HG03045 (cell line): ENCODE results near the gene MYH11.
"Not testable (repeated sequence)": the region's sequence is repeated elsewhere in the genome, so short reads cannot be mapped to it uniquely, and the experiment has no call there.

Experiments
- ATAC-seq: cut with Tn5 transposase; IDR thresholded peaks from one replicate; pipeline ENCODE4 v1.9.1; 2021; ENCODE audit warnings: mild to moderate bottlenecking, moderate library complexity; ENCODE audit not compliant: unreplicated experiment

MYH11 gene

DNA sequence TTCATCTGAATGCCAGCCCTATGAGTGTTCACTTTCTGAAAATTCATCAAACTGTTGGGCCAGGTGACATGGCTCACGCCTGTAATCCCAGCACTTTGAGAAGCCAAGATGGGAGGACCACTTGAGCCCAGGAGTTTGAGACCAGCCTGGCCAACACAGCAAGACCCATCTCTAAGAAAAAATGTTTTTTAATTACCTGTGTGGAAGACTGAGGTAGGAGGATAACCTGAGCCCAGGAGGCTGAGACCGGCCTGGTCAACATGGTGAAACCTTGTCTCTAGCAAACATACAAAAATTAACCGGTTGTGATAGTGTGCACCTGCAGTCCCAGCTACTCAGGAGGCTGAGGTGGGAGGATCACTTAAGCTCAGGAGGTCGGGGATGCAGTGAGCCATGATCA, 10.3 kb downstream of the MYH11 start:
- no peak for ATAC-seq

- ATAC-seq = no peak
These were observed 13.1 kb downstream of the MYH11 start for GRCh38 chr16:15843635-15844279.

DNA sequence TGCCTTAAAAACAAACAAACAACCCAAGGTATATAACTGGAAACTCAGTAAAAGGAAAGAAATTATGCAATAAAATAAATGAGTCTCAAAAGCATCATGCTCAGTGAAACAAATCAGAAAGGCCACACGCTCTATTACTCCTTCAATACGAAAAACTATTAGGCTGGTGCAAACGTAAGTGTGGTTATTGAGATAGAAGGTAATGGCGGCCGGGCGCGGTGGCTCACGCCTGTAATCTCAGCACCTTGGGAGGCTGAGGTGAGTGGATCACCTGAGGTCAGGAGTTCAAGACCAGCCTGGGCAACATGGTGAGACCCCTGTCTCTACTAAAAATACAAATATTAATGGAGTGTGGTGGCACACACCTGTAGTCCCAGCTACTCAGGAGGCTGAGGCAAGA, 17.6 kb downstream of the MYH11 start:
- not testable (repeated sequence) for ATAC-seq

GRCh38 chr16:15837761-15838160, 19.1 kb downstream of the MYH11 start:
- ATAC-seq = no peak

- no peak for ATAC-seq
These were observed 19.7 kb downstream of the MYH11 start for GRCh38 chr16:15836965-15837611.

DNA sequence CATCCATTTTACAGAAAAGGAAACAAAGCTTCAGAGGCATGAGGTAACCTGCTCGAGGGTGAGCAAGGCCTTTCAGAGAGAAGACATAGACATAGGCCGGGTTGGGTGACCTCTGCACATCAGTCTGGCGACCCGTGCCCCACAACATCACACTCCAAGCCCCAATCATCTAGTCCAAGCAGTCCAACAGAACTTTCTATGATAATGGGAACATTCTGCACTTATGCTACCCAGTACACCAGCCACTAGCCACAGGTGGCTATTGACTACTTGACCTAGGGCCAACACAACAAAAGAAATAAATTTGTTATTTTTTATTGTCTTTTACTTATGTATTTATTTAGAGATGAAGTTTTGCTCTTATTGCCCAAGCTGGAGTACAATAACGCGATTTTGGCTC, 20.8 kb downstream of the MYH11 start:
- ATAC-seq = no peak

DNA sequence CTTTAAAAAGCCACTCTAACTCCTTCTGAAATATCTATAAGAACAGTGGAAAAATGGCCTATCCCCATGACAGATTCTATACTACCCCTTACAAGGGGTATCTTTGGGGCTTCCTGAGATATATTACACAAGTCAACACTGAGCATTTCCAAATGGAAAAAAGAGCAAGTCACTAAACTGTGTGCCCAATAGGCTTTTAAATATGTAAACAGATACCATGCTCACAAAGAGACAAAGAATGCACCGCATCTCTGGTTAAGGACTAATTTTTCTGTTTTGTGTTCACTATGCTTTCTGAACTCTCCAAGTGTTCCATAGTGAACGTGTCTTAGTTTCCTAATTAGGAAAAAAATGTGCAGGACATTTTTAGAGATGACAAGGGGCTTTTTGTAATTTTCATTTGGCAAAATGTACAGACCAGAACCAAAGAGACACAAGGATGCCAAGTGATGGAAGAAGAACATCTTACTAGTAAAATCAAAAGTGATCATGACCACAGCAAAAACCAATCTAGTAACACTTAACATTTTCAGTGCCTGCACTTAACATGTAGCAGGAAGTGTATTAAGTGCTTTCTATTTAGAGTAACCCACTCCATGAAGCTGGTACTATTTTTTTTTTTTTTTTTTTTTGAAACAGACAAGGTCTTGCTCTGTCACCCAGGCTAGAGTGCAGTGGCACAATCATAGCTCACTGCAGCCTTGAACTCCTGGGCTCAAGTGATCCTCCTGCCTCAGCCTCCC, 21.5 kb downstream of the MYH11 start:
- no peak for ATAC-seq

- no peak for ATAC-seq
These were observed 22.3 kb downstream of the MYH11 start for GRCh38 chr16:15834502-15834901.

- ATAC-seq = no peak
These were observed 23.3 kb downstream of the MYH11 start for GRCh38 chr16:15833541-15833940.

DNA sequence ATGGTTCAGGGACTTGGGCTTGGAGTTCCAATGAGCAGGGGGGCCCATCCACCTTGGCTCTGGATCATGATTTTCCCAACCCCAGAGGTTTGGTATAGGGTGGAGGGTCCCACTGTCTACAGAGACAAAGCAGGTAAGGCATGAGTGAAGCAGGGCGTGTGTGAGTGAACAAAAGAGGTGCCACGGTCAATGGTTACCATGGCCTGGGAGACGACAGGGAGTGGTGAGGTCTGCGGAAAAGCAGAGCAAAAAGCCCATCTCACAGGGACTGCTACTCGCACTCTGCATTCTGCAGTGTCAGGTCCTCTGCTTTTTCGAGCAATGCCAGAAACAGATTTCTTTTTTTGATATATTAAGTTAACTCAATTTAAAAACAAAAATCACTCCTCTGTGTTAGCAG, 24.6 kb downstream of the MYH11 start:
- ATAC-seq = no peak

GRCh38 chr16:15830832-15831451, 25.9 kb downstream of the MYH11 start:
- ATAC-seq = no peak

DNA sequence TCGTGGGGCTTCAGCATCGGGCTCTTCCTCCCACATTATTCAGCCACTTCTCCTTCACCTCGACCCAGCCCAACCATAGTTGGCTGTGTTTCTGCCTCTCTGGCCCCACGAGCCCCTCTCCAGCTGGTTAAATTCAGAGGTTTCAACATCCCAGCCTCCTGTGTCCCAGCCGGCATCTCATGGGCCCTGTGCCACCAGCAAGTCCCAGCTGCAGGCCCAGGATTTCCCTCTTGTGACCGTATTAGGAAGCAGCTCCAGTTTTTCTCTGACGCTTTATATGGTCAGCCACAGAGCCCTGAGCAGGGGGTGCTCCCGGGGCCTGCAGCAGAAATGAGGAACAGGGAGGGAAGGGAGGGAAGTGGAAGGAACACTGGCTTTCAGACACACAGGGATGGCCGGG, 27.4 kb downstream of the MYH11 start:
- no peak for ATAC-seq

- ATAC-seq = no peak
These were observed 29.0 kb downstream of the MYH11 start for GRCh38 chr16:15827709-15828343.

- no peak for ATAC-seq
These were observed 29.5 kb downstream of the MYH11 start for GRCh38 chr16:15827299-15827698.

- ATAC-seq = no peak
These were observed 31.0 kb downstream of the MYH11 start for GRCh38 chr16:15825750-15826305.

- no peak for ATAC-seq
These were observed 33.9 kb downstream of the MYH11 start for GRCh38 chr16:15822957-15823356.

DNA sequence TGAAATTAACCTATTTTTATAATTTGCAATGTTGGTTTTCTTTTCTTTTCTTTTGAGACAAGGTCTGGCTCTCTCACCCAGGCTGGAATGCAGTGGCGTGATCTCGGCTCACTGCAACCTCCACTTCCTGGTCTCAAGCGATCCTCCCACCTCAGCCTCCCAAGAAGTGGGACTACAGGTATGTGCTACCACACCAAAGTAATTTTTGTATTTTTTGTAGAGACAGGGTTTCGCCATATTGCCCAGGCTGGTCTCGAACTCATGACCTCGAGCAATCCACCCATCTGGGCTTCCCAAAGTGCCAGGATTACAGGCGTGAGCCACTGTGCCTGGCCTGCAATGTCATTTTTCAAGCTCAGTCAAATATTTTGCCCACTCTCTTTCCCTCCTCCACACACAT, 36.0 kb downstream of the MYH11 start:
- no peak for ATAC-seq

GRCh38 chr16:15819046-15819445, 37.8 kb downstream of the MYH11 start:
- no peak for ATAC-seq

GRCh38 chr16:15817446-15817845, 39.4 kb downstream of the MYH11 start:
- no peak for ATAC-seq

GRCh38 chr16:15816228-15816627, 40.6 kb downstream of the MYH11 start:
- no peak for ATAC-seq

- ATAC-seq = not testable (repeated sequence)
These were observed 44.5 kb downstream of the MYH11 start for GRCh38 chr16:15812401-15812750.
